Measurements from ENCODE around the gene SLX4.

Gene SLX4

GRCh38 chr16:3601614-3602319 is 9.6 kb downstream of the SLX4 start:
- H3K27ac ChIP-seq: no peak overlapping the region
- no peak for TF ChIP-seq ZFX (IDR thresholded peaks at IDR 0.05)
- no peak for TF ChIP-seq CTCF (conservative IDR thresholded peaks at IDR 0.05)

GRCh38 chr16:3599922-3600321 is 11.5 kb downstream of the SLX4 start:
- H3K27ac ChIP-seq: no peak overlapping the region
- TF ChIP-seq ZFX (IDR thresholded peaks at IDR 0.05) (no peak), CTCF (conservative IDR thresholded peaks at IDR 0.05) (no peak)

GRCh38 chr16:3599121-3599520 is 12.3 kb downstream of the SLX4 start:
- TF ChIP-seq CTCF (conservative IDR thresholded peaks at IDR 0.05) (no peak), ZFX (IDR thresholded peaks at IDR 0.05) (no peak)
- H3K27ac ChIP-seq: no peak overlapping the region

GRCh38 chr16:3598236-3598635 is 13.2 kb downstream of the SLX4 start:
- H3K27ac ChIP-seq: no peak overlapping the region
- no peak for TF ChIP-seq ZFX (IDR thresholded peaks at IDR 0.05)
- TF ChIP-seq CTCF (conservative IDR thresholded peaks at IDR 0.05): no peak

- TF ChIP-seq ZFX (IDR thresholded peaks at IDR 0.05) (no peak), CTCF (conservative IDR thresholded peaks at IDR 0.05) (no peak)
- H3K27ac ChIP-seq: no peak overlapping the region
Observed at GRCh38 chr16:3597676-3598075, 13.7 kb downstream of the SLX4 start.

- no peak overlapping the region for H3K27ac ChIP-seq
- TF ChIP-seq CTCF (conservative IDR thresholded peaks at IDR 0.05) (no peak), ZFX (IDR thresholded peaks at IDR 0.05) (no peak)
Observed at GRCh38 chr16:3597226-3597625, 14.2 kb downstream of the SLX4 start.

- TF ChIP-seq CTCF (conservative IDR thresholded peaks at IDR 0.05) (no peak), ZFX (IDR thresholded peaks at IDR 0.05) (no peak)
- H3K27ac ChIP-seq: no peak overlapping the region
Observed at GRCh38 chr16:3596101-3596861, 15.1 kb downstream of the SLX4 start.

Data from C4-2B (cell line).